Lower leg skin (tissue), 4 donors: ENCODE data around the gene SPIRE1. TPM values are rescaled to one million over a fixed set of nuclear protein-coding genes. Genes with fewer than 3 reads are reported as not detected.

Experiments used
- DNase-seq, 2 donors: peaks; one replicate each; pipeline ENCODE4 v3.0.0-alpha.2; 2019; ENCODE audit warnings: low spot score in 2 of 2
- H3K4me3 ChIP-seq: fragments of 200-600 bp; sonication (generic); 2 replicates; pipeline ENCODE4 v1.5.1; 2017; ENCODE audit warnings: mild to moderate bottlenecking, low read depth; ENCODE audit not compliant: poor library complexity, severe bottlenecking
- CTCF ChIP-seq, 3 donors: fragments of 450-650 bp; IDR thresholded peaks; one replicate each; pipeline ENCODE4 v1.5.1; 2016; ENCODE audit warnings: antibody characterized with exemption in 3 of 3, mild to moderate bottlenecking in 3 of 3, moderate library complexity in 2 of 3
- POLR2A ChIP-seq, 2 donors: fragments of 450-650 bp; IDR thresholded peaks; one replicate each; pipeline ENCODE4 v1.6.1; 2016 to 2017; ENCODE audit warnings: antibody characterized with exemption in 2 of 2, mild to moderate bottlenecking in 1 of 2, moderate library complexity in 1 of 2
- WGBS, 2 donors: methylation state at CpG; one replicate each; pipeline ENCODE4 v1.1.5; 2018; 5-methylcytosine and 5-hydroxymethylcytosine counted together
- intact Hi-C: fragments of 100-400 bp; cut with DNase I; formaldehyde crosslinking; loops from one replicate; pipeline ENCODE4 v1.15.0; 2023; ENCODE audit warnings: low total_unique reads
- total RNA-seq, 4 donors: library from RNA; depleted of rRNA; stranded (reverse); fragments of >200 nt; gene quantifications; one replicate each; pipeline ENCODE4 v1.1.0, GENCODE V29; 2016

Gene SPIRE1
- total RNA-seq, 4 donors from 2014 or later = 22.5 to 56.5 (median 38.3) TPM

GRCh38 chr18:12599543-12599942, 58.4 kb downstream of the SPIRE1 start:
- DNase-seq = no peak
- no peak for TF ChIP-seq CTCF (IDR thresholded peaks at IDR 0.05)
- TF ChIP-seq POLR2A (IDR thresholded peaks at IDR 0.05) = no peak
- intact Hi-C loops = no loop called here
- no peak overlapping the region for H3K4me3 ChIP-seq

GRCh38 chr18:12598181-12598930, 59.6 kb downstream of the SPIRE1 start:
- no peak for DNase-seq
- intact Hi-C loops = no loop called here
- no peak overlapping the region for H3K4me3 ChIP-seq
- TF ChIP-seq POLR2A (IDR thresholded peaks at IDR 0.05) = no peak
- no peak for TF ChIP-seq CTCF (IDR thresholded peaks at IDR 0.05)
- 60 to 64% methylated on average over 3 of the region's 3 CpGs for WGBS, 2 donors

- intact Hi-C loops = no loop called here
- WGBS, 2 donors = 72 to 74% methylated on average over 5 of the region's 5 CpGs
- no peak overlapping the region for H3K4me3 ChIP-seq
- no peak for DNase-seq
- TF ChIP-seq CTCF (IDR thresholded peaks at IDR 0.05) = no peak
- no peak for TF ChIP-seq POLR2A (IDR thresholded peaks at IDR 0.05)
Measured at GRCh38 chr18:12597760-12598159, 60.1 kb downstream of the SPIRE1 start.

- H3K4me3 ChIP-seq = no peak overlapping the region
- TF ChIP-seq POLR2A (IDR thresholded peaks at IDR 0.05) (no peak), CTCF (IDR thresholded peaks at IDR 0.05) (no peak)
- no peak for DNase-seq
- intact Hi-C loops = no loop called here
Measured at GRCh38 chr18:12595571-12596255, 62.2 kb downstream of the SPIRE1 start.

- no peak for DNase-seq
- TF ChIP-seq POLR2A (IDR thresholded peaks at IDR 0.05) = no peak
- no peak for TF ChIP-seq CTCF (IDR thresholded peaks at IDR 0.05)
- intact Hi-C loops = no loop called here
- WGBS, 2 donors = 81 to 82% methylated on average over 8 of the region's 8 CpGs
- no peak overlapping the region for H3K4me3 ChIP-seq
Measured at GRCh38 chr18:12593866-12594265, 64.0 kb downstream of the SPIRE1 start.
